Trophoblast cell (in vitro differentiated cells and primary cell): Measurements from ENCODE around the gene PWWP2B.
A peak's percentile ranks its signal among the peaks of the same experiment; 100 is the strongest.

ENCODE experiments used
- DNase-seq, 2 donors: peaks; one replicate each; pipeline ENCODE4 v3.0.0-alpha.2; 2016
- H2AFZ ChIP-seq: 2 replicates; pipeline ENCODE4 v1.6.1; 2013; ENCODE audit warnings: low read length, moderate library complexity, mild to moderate bottlenecking; ENCODE audit not compliant: insufficient read depth, poor library complexity
- H2AK5ac ChIP-seq: 2 replicates; pipeline ENCODE4 v1.6.1; 2013; ENCODE audit warnings: mild to moderate bottlenecking, low read length
- H2BK120ac ChIP-seq: 2 replicates; pipeline ENCODE4 v1.6.1; 2013; ENCODE audit warnings: low read length, mild to moderate bottlenecking, moderate library complexity; ENCODE audit not compliant: insufficient read depth, poor library complexity
- H2BK12ac ChIP-seq: 2 replicates; pipeline ENCODE4 v1.6.1; 2013; ENCODE audit warnings: mild to moderate bottlenecking, low read length, moderate library complexity
- H2BK5ac ChIP-seq: 2 replicates; pipeline ENCODE4 v1.6.1; 2013; ENCODE audit warnings: low read length, low read depth, moderate library complexity, mild to moderate bottlenecking; ENCODE audit not compliant: poor library complexity
- H3K14ac ChIP-seq: 2 replicates; pipeline ENCODE4 v1.6.1; 2013; ENCODE audit warnings: mild to moderate bottlenecking, low read length
- H3K18ac ChIP-seq: 2 replicates; pipeline ENCODE4 v1.6.1; 2013; ENCODE audit warnings: mild to moderate bottlenecking, low read length
- H3K23ac ChIP-seq: 2 replicates; pipeline ENCODE4 v1.6.1; 2013; ENCODE audit warnings: low read length
- H3K27ac ChIP-seq: 2 replicates; pipeline ENCODE4 v1.5.1; 2013; ENCODE audit warnings: low read depth, mild to moderate bottlenecking, inconsistent platforms, low read length, moderate library complexity
- H3K27me3 ChIP-seq: 2 replicates; pipeline ENCODE4 v1.6.1; 2013; ENCODE audit warnings: inconsistent platforms, mild to moderate bottlenecking, low read length, moderate library complexity; ENCODE audit not compliant: insufficient read depth
- H3K36me3 ChIP-seq, 2 experiments: 1 replicate in 1 of 2; 2 replicates in 1 of 2; pipeline ENCODE4 v1.6.1; 2013; ENCODE audit warnings: low read length in 2 of 2, mild to moderate bottlenecking in 2 of 2, moderate library complexity in 1 of 2; ENCODE audit not compliant: insufficient read depth in 2 of 2, control insufficient read depth in 1 of 2
- H3K4ac ChIP-seq: 2 replicates; pipeline ENCODE4 v1.6.1; 2013; ENCODE audit warnings: low read depth, mild to moderate bottlenecking, low read length, moderate library complexity
- H3K4me1 ChIP-seq, 2 experiments: 1 replicate in 1 of 2; 2 replicates in 1 of 2; pipeline ENCODE4 v1.6.1; 2013; ENCODE audit warnings: low read length in 2 of 2, mild to moderate bottlenecking in 2 of 2, moderate library complexity in 1 of 2; ENCODE audit not compliant: insufficient read depth in 2 of 2, control insufficient read depth in 1 of 2
- H3K4me2 ChIP-seq: 2 replicates; pipeline ENCODE4 v1.6.1; 2013; ENCODE audit warnings: inconsistent platforms, mild to moderate bottlenecking, low read length, moderate library complexity
- H3K4me3 ChIP-seq: 2 replicates; pipeline ENCODE4 v1.5.1; 2013; ENCODE audit warnings: mild to moderate bottlenecking, low read depth, low read length, inconsistent platforms
- H3K79me1 ChIP-seq: one replicate; pipeline ENCODE4 v1.6.1; 2013; ENCODE audit warnings: low read length
- H3K79me2 ChIP-seq: 2 replicates; pipeline ENCODE4 v1.6.1; 2013; ENCODE audit warnings: low read length, mild to moderate bottlenecking; ENCODE audit not compliant: control insufficient read depth, insufficient read depth, poor library complexity
- H3K9ac ChIP-seq: 2 replicates; pipeline ENCODE4 v1.6.1; 2013; ENCODE audit warnings: mild to moderate bottlenecking, low read length
- H3K9me3 ChIP-seq: 2 replicates; pipeline ENCODE4 v1.6.1; 2013; ENCODE audit warnings: low read depth, mild to moderate bottlenecking, control low read depth, inconsistent platforms, low read length; ENCODE audit not compliant: insufficient read depth
- H4K12ac ChIP-seq: 2 replicates; pipeline ENCODE4 v1.6.1; 2013; ENCODE audit warnings: low read depth, mild to moderate bottlenecking, low read length, moderate library complexity
- H4K8ac ChIP-seq: 2 replicates; pipeline ENCODE4 v1.6.1; 2013; ENCODE audit warnings: low read depth, mild to moderate bottlenecking, low read length, moderate library complexity
- H4K91ac ChIP-seq: one replicate; pipeline ENCODE4 v1.6.1; 2013; ENCODE audit warnings: low read depth, mild to moderate bottlenecking, low read length, moderate library complexity
- WGBS: extraction: QIAGEN DNeasy Blood & Tissue Kit; methylation state at CpG from one replicate; pipeline ENCODE4 v1.1.7; 2013; ENCODE audit warnings: missing lambda C conversion rate; ENCODE audit not compliant: insufficient read length, insufficient coverage; ENCODE audit errors: extremely low coverage; 5-methylcytosine and 5-hydroxymethylcytosine counted together

Gene PWWP2B

GRCh38 chr10:132356621-132357195 lies 40.3 kb upstream of the PWWP2B start:
- WGBS: no CpG with 5 or more reads among the region's 12 CpGs

GRCh38 chr10:132357286-132358058 lies 39.5 kb upstream of the PWWP2B start:
- Histone ChIP-seq H3K9ac (no peak overlapping the region), H3K79me2 (no peaks in the 10 kb centered on the region), H4K8ac (no peak overlapping the region), H3K4me3 (no peak overlapping the region), H2BK12ac (no peak overlapping the region), H3K27ac (no peak overlapping the region), H4K91ac (no peak overlapping the region), H2BK120ac (no peak overlapping the region), H2AK5ac (no peak overlapping the region), H3K23ac (no peak overlapping the region), H2AFZ (no peak overlapping the region), H2BK5ac (no peak overlapping the region), H3K79me1 (no peaks in the 10 kb centered on the region), H3K36me3 (no peaks in the 10 kb centered on the region), H3K4ac (no peak overlapping the region), H3K18ac (no peak overlapping the region), H4K12ac (no peak overlapping the region), H3K27me3 (no peaks in the 10 kb centered on the region), H3K4me1 (no peaks in the 10 kb centered on the region), H3K4me2 (no peak overlapping the region), H3K9me3 (no peaks in the 10 kb centered on the region), H3K14ac (no peak overlapping the region)
- no CpG with 5 or more reads among the region's 15 CpGs for WGBS
- no peak for DNase-seq

More at GRCh38 chr10:132356621-132357195, 40.3 kb upstream of the PWWP2B start:
- DNase-seq: no peak
- Histone ChIP-seq H4K8ac (no peak overlapping the region), H2BK120ac (no peak overlapping the region), H3K79me2 (no peaks in the 10 kb centered on the region), H3K14ac (no peak overlapping the region), H3K4ac (no peak overlapping the region), H4K91ac (no peak overlapping the region), H3K9me3 (no peaks in the 10 kb centered on the region), H3K4me3 (no peak overlapping the region), H3K4me1 (no peaks in the 10 kb centered on the region), H2BK12ac (no peak overlapping the region), H2AK5ac (no peak overlapping the region), H3K4me2 (no peak overlapping the region), H3K27me3 (no peaks in the 10 kb centered on the region), H3K79me1 (no peaks in the 10 kb centered on the region), H3K27ac (no peak overlapping the region), H4K12ac (no peak overlapping the region), H3K23ac (no peak overlapping the region), H3K9ac (no peak overlapping the region), H2AFZ (no peak overlapping the region), H2BK5ac (no peak overlapping the region), H3K36me3 (no peaks in the 10 kb centered on the region), H3K18ac (no peak overlapping the region)

- Histone ChIP-seq H4K12ac (no peak overlapping the region), H3K79me2 (no peaks in the 10 kb centered on the region), H3K27me3 (no peaks in the 10 kb centered on the region), H3K4me1 (no peaks in the 10 kb centered on the region), H3K14ac (no peak overlapping the region), H3K4me3 (no peak overlapping the region), H3K27ac (no peak overlapping the region), H2BK5ac (no peak overlapping the region), H2AK5ac (no peak overlapping the region), H3K9me3 (peaks cover 4% of the 10 kb centered on the region), H4K91ac (no peak overlapping the region), H4K8ac (no peak overlapping the region), H3K36me3 (no peaks in the 10 kb centered on the region), H3K79me1 (no peaks in the 10 kb centered on the region), H3K4me2 (no peak overlapping the region), H3K9ac (no peak overlapping the region), H2BK120ac (no peak overlapping the region), H3K23ac (no peak overlapping the region), H3K4ac (no peak overlapping the region), H3K18ac (no peak overlapping the region), H2AFZ (no peak overlapping the region), H2BK12ac (no peak overlapping the region)
- WGBS: no CpG with 5 or more reads among the region's 21 CpGs
- peak in 1 of 2 donors; percentile 47 for DNase-seq
These were observed 37.5 kb upstream of the PWWP2B start for GRCh38 chr10:132359305-132360040.

GRCh38 chr10:132360766-132361447 lies 36.1 kb upstream of the PWWP2B start:
- H2AK5ac ChIP-seq: no peak overlapping the region
- no peak overlapping the region for H2BK12ac ChIP-seq
- H4K12ac ChIP-seq: no peak overlapping the region
- no peaks in the 10 kb centered on the region for H3K79me1 ChIP-seq
- H2BK5ac ChIP-seq: no peak overlapping the region
- H3K23ac ChIP-seq: no peak overlapping the region
- no peak overlapping the region for H3K18ac ChIP-seq
- no peak overlapping the region for H2AFZ ChIP-seq
- no peak overlapping the region for H3K4ac ChIP-seq
- no peaks in the 10 kb centered on the region for H3K79me2 ChIP-seq
- no peak overlapping the region for H4K8ac ChIP-seq
- no peak overlapping the region for H3K9ac ChIP-seq
- H3K4me3 ChIP-seq: no peak overlapping the region
- DNase-seq: peak; percentile 47 to 78
- H3K27me3 ChIP-seq: no peaks in the 10 kb centered on the region
- H3K9me3 ChIP-seq: peaks cover 5% of the 10 kb centered on the region
- no peak overlapping the region for H3K27ac ChIP-seq
- H3K14ac ChIP-seq: no peak overlapping the region
- H2BK120ac ChIP-seq: no peak overlapping the region
- WGBS: no CpG with 5 or more reads among the region's 22 CpGs
- H3K4me1 ChIP-seq: no peaks in the 10 kb centered on the region
- no peaks in the 10 kb centered on the region for H3K36me3 ChIP-seq
- no peak overlapping the region for H3K4me2 ChIP-seq
- H4K91ac ChIP-seq: no peak overlapping the region
